ENCODE results near the gene BAIAP3.

The BAIAP3 gene

DNA sequence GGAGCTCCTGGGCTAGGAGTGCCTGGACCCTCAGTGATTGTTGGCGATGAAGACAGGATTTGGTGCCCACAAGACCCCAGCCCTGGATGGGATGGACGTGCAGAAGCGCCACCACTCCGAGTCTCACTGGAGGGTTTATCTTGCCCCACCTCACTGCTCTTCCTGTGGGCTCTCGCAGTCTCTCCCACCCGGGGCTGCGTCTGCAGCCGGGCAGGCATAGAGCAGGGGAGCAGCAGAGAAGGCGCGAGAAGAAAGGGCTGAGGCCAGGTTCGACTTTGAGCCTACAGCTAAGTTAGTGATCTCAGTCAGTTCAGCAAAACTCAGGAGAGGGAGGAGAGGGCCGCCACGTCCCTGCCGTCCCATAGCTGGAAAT lies 17.4 kb upstream of the BAIAP3 start:
- POLR2A ChIA-PET: no interaction called here
- TF ChIP-seq, protein P1, sequence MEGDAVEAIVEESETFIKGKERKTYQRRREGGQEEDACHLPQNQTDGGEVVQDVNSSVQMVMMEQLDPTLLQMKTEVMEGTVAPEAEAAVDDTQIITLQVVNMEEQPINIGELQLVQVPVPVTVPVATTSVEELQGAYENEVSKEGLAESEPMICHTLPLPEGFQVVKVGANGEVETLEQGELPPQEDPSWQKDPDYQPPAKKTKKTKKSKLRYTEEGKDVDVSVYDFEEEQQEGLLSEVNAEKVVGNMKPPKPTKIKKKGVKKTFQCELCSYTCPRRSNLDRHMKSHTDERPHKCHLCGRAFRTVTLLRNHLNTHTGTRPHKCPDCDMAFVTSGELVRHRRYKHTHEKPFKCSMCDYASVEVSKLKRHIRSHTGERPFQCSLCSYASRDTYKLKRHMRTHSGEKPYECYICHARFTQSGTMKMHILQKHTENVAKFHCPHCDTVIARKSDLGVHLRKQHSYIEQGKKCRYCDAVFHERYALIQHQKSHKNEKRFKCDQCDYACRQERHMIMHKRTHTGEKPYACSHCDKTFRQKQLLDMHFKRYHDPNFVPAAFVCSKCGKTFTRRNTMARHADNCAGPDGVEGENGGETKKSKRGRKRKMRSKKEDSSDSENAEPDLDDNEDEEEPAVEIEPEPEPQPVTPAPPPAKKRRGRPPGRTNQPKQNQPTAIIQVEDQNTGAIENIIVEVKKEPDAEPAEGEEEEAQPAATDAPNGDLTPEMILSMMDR (IDR thresholded peaks at IDR 0.05; ENCODE audit: insufficient read depth, low read length, missing control alignments): no peak
- no peak overlapping the region for H3K4me3 ChIP-seq (ENCODE audit: low read depth, low read length)
- no peak for DNase-seq (ENCODE audit: low read depth, low spot score)
- CTCF ChIA-PET: interaction anchor here (0.8 to 7.3 kb wide), 2 partner anchors 16 to 34 kb away, joined by 3 to 30 read pairs; no protein-coding TSS in a partner anchor

DNA sequence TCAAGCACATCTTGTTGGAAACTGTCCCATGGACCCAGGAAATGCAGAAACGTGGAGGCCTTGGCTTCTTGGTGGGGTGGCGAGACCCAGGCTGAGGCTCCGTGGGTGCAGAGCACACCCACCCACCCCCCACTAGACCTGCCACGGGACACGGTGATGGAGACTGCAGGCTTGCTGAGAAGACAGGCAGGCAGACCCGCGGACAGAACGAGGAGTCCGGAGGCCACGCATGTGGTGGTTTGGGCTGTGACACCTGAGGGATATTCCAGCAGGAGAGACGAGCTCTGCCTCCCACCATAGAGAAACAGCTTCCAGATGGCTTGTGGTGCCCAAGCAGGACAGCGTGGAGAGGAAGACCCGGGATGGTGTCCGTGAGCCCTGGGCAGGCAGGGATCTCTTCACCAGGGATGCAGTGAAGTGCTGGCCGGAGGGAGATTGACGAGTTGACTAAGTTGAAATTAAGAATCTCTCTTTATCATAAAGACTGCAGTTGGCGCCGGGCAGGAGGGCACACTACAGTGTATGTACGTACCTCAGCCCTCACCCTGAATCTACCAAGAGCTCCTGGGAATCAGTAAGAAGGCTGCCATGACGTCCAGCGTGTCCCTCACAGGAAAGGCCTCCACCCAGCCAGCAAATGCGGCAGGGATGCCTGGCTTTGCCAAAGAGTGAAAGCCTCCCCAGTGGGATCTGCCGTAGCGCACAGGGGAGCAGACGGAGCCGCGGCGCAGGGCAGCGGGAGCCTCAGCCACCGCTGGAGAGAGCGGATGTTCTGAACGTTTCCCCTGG lies 15.8 kb upstream of the BAIAP3 start:
- no peak for DNase-seq (ENCODE audit: low read depth, low spot score)
- ChIA-PET POLR2A (interaction anchor here (0.6 to 1.2 kb wide), 2 partner anchors 8 to 31 kb away, joined by 3 read pairs; no protein-coding TSS in a partner anchor), CTCF (interaction anchor here (1.2 to 7.3 kb wide), 2 partner anchors 9 to 17 kb away, joined by 3 to 30 read pairs; no protein-coding TSS in a partner anchor)
- TF ChIP-seq, protein P1 (IDR thresholded peaks at IDR 0.05; ENCODE audit: insufficient read depth, low read length, missing control alignments): no peak
- H3K4me3 ChIP-seq (ENCODE audit: low read depth, low read length): no peak overlapping the region

DNA sequence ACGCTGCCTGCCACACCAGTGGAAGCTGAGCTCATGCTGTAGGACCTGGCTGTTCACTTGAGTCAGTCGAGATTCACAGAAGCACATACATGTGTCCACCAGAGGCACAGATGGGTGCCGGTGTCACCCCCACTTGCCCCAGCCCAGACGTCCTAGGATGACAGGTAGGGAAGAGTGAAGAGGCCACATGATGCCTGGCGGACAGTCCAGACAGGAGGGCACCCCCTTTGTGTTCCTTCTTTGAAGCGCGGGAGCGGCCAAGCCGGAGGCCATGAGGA lies 15.2 kb upstream of the BAIAP3 start:
- CTCF ChIA-PET: interaction anchor here (1.2 kb wide), 1 partner anchor 8 kb away, joined by 3 read pairs; no protein-coding TSS in a partner anchor
- TF ChIP-seq, protein P1 (IDR thresholded peaks at IDR 0.05; ENCODE audit: insufficient read depth, low read length, missing control alignments): no peak
- POLR2A ChIA-PET: no interaction called here
- no peak overlapping the region for H3K4me3 ChIP-seq (ENCODE audit: low read depth, low read length)
- DNase-seq (ENCODE audit: low read depth, low spot score): no peak

DNA sequence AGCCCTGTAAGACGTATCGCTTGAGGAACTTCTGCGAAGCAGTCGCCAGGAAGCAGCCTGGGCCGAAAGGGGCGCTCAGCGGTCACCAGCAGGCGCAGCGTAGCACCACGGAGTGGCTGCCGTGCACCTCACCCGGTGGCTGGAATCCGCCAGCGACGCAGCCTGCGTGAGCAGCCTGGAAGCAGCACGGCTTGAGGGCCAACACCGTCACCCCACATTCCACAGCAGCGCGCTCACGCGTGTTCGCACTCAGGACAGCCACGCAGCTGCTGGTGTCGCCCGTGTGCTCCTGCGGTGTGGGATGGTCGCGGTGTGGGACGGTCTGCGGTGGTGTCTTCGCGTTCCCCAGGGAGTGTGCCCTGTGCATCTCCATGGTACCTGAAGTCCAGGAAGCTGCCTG lies 14.4 kb upstream of the BAIAP3 start:
- H3K4me3 ChIP-seq (ENCODE audit: low read depth, low read length): no peak overlapping the region
- DNase-seq (ENCODE audit: low read depth, low spot score): no peak
- POLR2A ChIA-PET: no interaction called here
- CTCF ChIA-PET: interaction anchor here (1.0 kb wide), 1 partner anchor 50 kb away, joined by 3 read pairs; no protein-coding TSS in a partner anchor
- TF ChIP-seq, protein P1 (IDR thresholded peaks at IDR 0.05; ENCODE audit: insufficient read depth, low read length, missing control alignments): no peak

DNA sequence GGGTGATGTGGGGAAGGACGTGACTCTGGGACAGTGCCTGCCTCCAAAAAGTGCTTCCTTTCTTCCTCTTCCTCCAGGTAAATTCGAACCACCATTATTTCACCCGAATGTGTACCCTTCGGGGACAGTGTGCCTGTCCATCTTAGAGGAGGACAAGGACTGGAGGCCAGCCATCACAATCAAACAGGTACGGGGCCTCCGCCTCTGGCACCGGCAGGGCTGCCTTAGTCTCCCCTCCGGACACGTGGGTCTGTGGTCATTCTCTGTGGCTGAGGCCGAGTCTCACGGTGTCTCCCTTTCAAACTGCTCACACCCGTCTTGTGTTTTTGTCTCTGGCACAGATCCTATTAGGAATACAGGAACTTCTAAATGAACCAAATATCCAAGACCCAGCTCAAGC lies 13.3 kb upstream of the BAIAP3 start:
- no peak overlapping the region for H3K4me3 ChIP-seq (ENCODE audit: low read depth, low read length)
- TF ChIP-seq, protein P1 (IDR thresholded peaks at IDR 0.05; ENCODE audit: insufficient read depth, low read length, missing control alignments): no peak
- CTCF ChIA-PET: no interaction called here
- POLR2A ChIA-PET: no interaction called here
- no peak for DNase-seq (ENCODE audit: low read depth, low spot score)

DNA sequence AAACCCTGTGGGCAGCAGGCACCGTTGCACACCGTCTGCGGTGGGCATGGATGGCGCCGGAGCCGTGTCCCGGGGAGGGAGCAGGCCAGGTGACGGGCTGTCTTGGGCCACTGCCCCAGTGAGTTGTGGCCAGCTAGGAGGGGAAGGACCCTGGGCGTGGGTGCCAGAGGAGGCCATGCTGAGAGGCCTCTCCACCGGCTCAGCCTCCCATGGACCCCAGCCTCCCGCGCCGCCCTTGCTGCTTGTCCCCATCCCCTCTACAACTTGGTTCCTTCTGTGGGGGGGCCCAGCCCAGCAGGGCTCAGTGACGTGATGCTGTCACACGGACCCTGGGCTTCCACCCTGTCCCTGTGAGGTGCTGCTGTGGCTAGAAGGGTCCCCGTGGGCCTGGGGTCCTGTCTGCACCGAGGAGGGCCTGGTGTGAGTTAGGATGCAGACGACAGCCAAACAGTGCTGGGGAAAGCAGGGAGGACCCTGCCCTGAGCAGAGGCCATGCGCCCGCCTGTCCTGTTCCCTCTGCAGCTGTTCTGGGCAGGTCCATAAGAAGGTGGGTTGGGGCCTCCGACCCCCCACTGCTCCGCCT lies 12.7 kb upstream of the BAIAP3 start:
- POLR2A ChIA-PET: no interaction called here
- DNase-seq (ENCODE audit: low read depth, low spot score): no peak
- CTCF ChIA-PET: no interaction called here
- TF ChIP-seq, protein P1 (IDR thresholded peaks at IDR 0.05; ENCODE audit: insufficient read depth, low read length, missing control alignments): no peak
- H3K4me3 ChIP-seq (ENCODE audit: low read depth, low read length): no peak overlapping the region
